Epithelial cell of proximal tubule (primary cell): Measurements from ENCODE around the gene RRP1. TPM values are rescaled to one million over a fixed set of nuclear protein-coding genes. Genes with fewer than 3 reads are reported as not detected.

Source experiments
- DNase-seq: peaks from one replicate; pipeline ENCODE4 v3.0.0-alpha.2; 2011; ENCODE audit warnings: low read depth
- H3K4me3 ChIP-seq: 2 replicates; pipeline ENCODE4 v1.5.1; 2011; ENCODE audit warnings: low read depth, mild to moderate bottlenecking, low read length
- CTCF ChIP-seq: conservative IDR thresholded peaks from 2 replicates; pipeline ENCODE4 v1.5.1; 2012; ENCODE audit warnings: low read depth, mild to moderate bottlenecking, low read length
- total RNA-seq: library from RNA; depleted of rRNA; stranded (reverse); fragments of >200 nt; gene quantifications from 2 replicates; pipeline ENCODE4 v1.2.3, GENCODE V29; 2015

RRP1 gene
- total RNA-seq, 1 donor from 2014 or later: 26.1 TPM

DNA sequence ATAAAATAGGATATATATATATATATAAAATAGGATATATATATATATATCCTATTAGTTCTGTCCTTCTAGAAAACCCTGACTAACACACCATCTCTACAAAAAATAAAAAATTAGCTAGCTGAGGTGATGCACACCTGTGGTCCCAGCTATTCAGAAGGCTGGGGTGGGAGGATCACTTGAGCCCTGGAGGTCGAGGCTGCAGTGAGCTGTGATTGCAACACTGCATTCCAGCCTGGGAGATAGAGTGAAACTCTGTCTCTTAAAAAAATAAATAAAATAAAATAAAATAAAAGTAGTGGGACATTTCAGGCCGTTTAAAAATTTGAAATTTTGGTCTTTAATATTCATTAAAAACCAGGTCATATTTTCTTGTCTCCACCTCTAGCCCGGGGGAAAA lies 4.2 kb upstream of the RRP1 start:
- H3K4me3 ChIP-seq: no peak overlapping the region
- no peak for DNase-seq
- no peak for TF ChIP-seq CTCF

DNA sequence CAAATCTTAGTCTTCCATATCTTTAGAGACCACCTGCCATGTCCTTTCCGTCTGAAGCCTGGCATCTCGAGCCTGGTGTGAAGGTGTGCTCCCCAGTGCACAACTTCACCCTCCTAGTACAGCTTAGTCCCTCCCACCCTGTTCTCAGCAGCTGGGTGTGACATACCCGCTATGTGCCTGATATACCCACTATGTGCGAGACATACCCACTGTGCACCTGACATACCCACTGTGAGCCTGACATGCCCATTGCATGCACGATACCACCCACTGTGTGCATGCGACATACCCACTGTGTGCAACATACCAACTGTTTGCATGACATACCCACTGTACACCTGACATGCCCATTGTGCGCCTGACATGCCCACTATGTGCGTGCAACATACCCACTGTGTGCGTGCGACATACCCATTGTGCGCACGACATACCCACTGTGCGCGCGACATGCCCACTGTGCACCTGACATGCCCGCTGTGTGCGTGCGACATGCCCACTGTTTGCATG lies 3.0 kb upstream of the RRP1 start:
- no peak overlapping the region for H3K4me3 ChIP-seq
- no peak for DNase-seq
- no peak for TF ChIP-seq CTCF

- H3K4me3 ChIP-seq: no peak overlapping the region
- no peak for TF ChIP-seq CTCF
- no peak for DNase-seq
Measured at GRCh38 chr21:43786807-43787440, 2.5 kb upstream of the RRP1 start.

- no peak for TF ChIP-seq CTCF
- peak overlapping the region; percentile 94 for H3K4me3 ChIP-seq
- no peak for DNase-seq
Measured at GRCh38 chr21:43790010-43790524, 690 bp downstream of the RRP1 start.

DNA sequence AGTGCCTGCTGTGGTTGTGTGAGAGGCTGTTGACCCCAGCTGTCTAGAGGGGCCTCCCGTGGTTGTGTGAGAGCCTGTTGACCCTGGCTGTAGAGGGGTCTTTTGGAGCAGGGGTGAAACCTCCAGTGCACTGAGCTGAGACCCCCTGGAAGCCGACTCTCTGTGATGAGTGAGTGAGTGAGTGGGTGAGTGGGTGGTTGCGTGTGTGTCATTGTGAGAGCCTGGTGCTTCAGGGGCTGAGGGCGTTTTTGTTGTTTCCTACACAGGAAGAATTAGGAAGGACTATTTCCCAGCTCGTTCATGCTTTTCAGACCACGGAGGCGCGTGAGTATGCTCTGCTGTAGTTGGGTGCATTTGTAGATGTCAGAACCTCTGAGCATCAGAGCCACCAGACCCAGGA lies 3.0 kb downstream of the RRP1 start:
- TF ChIP-seq CTCF: no peak
- no peak overlapping the region for H3K4me3 ChIP-seq
- DNase-seq: no peak

- no peak for TF ChIP-seq CTCF
- H3K4me3 ChIP-seq: no peak overlapping the region
- no peak for DNase-seq
Measured at GRCh38 chr21:43793243-43793642, 3.9 kb downstream of the RRP1 start.

DNA sequence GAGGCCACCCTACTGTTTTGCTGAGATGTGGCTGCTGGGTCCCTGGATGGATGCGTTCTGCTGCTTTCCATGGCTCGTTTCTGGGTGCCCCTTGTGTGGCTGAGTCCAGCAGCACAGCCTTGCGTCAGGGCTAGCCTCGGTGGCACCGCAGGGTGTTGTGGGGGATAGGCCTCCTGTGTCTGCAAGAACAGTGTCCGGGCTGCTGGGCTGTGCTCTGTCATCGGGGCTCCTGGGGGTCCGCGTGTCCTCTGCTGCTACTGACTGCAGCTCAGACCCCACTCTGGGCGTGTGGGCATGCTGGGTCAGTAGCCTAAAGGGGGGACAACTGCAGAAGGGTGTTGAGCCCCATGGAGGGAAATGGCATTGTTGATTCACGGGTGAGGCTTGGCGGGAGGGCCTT lies 4.9 kb downstream of the RRP1 start:
- DNase-seq: no peak
- TF ChIP-seq CTCF: no peak

More for the DNA sequence above, 4.9 kb downstream of the RRP1 start:
- H3K4me3 ChIP-seq: no peak overlapping the region
